HepG2 (cell line): ENCODE results near the gene ZNF23. TPM values are rescaled to one million over a fixed set of nuclear protein-coding genes. Genes with fewer than 3 reads are reported as not detected.

ENCODE experiments used
- CC2D1A ChIP-seq: sonication (generic); formaldehyde crosslinking; IDR thresholded peaks from 2 replicates; pipeline ENCODE4 v1.8.1; 2023; ENCODE audit warnings: mild to moderate bottlenecking, missing genetic modification reagents
- GFI1 ChIP-seq: sonication (generic); formaldehyde crosslinking; IDR thresholded peaks from 2 replicates; pipeline ENCODE4 v1.5.0; 2020; ENCODE audit warnings: missing genetic modification reagents, mild to moderate bottlenecking, borderline replicate concordance
- JDP2 ChIP-seq: sonication (generic); formaldehyde crosslinking; IDR thresholded peaks from 2 replicates; pipeline ENCODE4 v1.8.1; 2022; ENCODE audit warnings: missing genetic modification reagents, borderline replicate concordance
- NONO ChIP-seq, 2 experiments: fragments of 450-650 bp in 1 of 2; sonication (generic) in 1 of 2; formaldehyde crosslinking in 1 of 2; IDR thresholded peaks in 1 of 2; conservative IDR thresholded peaks in 1 of 2; 2 replicates each; pipeline versions ENCODE4 v1.6.1 to v1.8.0; 2017 to 2022; ENCODE audit warnings: mild to moderate bottlenecking in 1 of 2, missing genetic modification reagents in 1 of 2, moderate library complexity in 1 of 2
- RERE ChIP-seq: IDR thresholded peaks from 2 replicates; pipeline ENCODE4 v1.6.1; 2016; ENCODE audit warnings: low read depth, missing genetic modification reagents, missing compliant biosample characterization
- RNF219 ChIP-seq: sonication (generic); formaldehyde crosslinking; IDR thresholded peaks from 2 replicates; pipeline ENCODE4 v1.5.0; 2020; ENCODE audit warnings: mild to moderate bottlenecking, missing genetic modification reagents
- ZNF318 ChIP-seq: sonication (generic); formaldehyde crosslinking; IDR thresholded peaks from 2 replicates; pipeline ENCODE4 v1.4.0; 2020; ENCODE audit warnings: mild to moderate bottlenecking, missing genetic modification reagents
- ZNF713 ChIP-seq: sonication (generic); formaldehyde crosslinking; IDR thresholded peaks from 2 replicates; pipeline ENCODE4 v1.4.0; 2020; ENCODE audit warnings: mild to moderate bottlenecking, missing genetic modification reagents
- ZSCAN21 ChIP-seq: sonication (generic); formaldehyde crosslinking; IDR thresholded peaks from 2 replicates; pipeline ENCODE4 v1.8.0; 2022; ENCODE audit warnings: mild to moderate bottlenecking, missing genetic modification reagents, moderate library complexity, borderline replicate concordance
- polyA plus RNA-seq, 8 experiments: library from polyadenylated mRNA; depleted of rRNA in 3 of 8; stranded (reverse) in 7 of 8; unstranded in 1 of 8; fragments of >200 nt; fragmentation: Illumina TruSeq in 4 of 8; extraction: Trizol in 4 of 8; gene quantifications; 2 replicates each; pipeline versions ENCODE4 v1.2.1 to v1.2.3, GENCODE V29; 2011 to 2016; ENCODE audit warnings: low read depth in 4 of 8, missing spikeins in 1 of 8, mixed read lengths in 1 of 8; ENCODE audit not compliant: insufficient read depth in 1 of 8
- total RNA-seq, 5 experiments: library from RNA; depleted of rRNA; stranded (reverse); fragments of >200 nt; fragmentation: Illumina TruSeq; extraction: Trizol; gene quantifications; 2 replicates each; pipeline ENCODE4 v1.2.3, GENCODE V29; 2016; ENCODE audit warnings: low read depth in 1 of 5

ZNF23 gene
- total and polyA plus RNA-seq, 2 of the 13 experiments (the other 11 are each of a cell fraction or from before 2014, with no cell fraction given), result 8.6 to 12.2 TPM

GRCh38 chr16:71426069-71426879 lies 35.8 kb downstream of the ZNF23 start (continued):
- TF ChIP-seq ZSCAN21, result peak; percentile 99
- peak; percentile 87; the same call in 1 of the 2 replicates for TF ChIP-seq GFI1 (CRISPR knock-in tag)
- no peak for TF ChIP-seq JDP2 (CRISPR knock-in tag)
- TF ChIP-seq NONO (IDR thresholded peaks at IDR 0.05), result no peak
- peak; percentile 96 for TF ChIP-seq NONO (CRISPR knock-in tag; conservative IDR thresholded peaks at IDR 0.05)
- no peak for TF ChIP-seq RNF219 (CRISPR knock-in tag)
- TF ChIP-seq RERE (CRISPR knock-in tag), result peak; percentile 73; the same call in 1 of the 2 replicates
- TF ChIP-seq ZNF713 (CRISPR knock-in tag), result no peak; the same call in 1 of the 2 replicates
- TF ChIP-seq ZNF318, result 0 out of 2 replicates have a peak, but pooled peaks have one; percentile 92
- TF ChIP-seq CC2D1A (CRISPR knock-in tag), result peak; percentile 82; the same call in 1 of the 2 replicates
